HG02571 (cell line): ENCODE results near the gene RBM20.
"Not testable (repeated sequence)": the region's sequence is repeated elsewhere in the genome, so short reads cannot be mapped to it uniquely, and the experiment has no call there.

Experiments
- ATAC-seq: cut with Tn5 transposase; IDR thresholded peaks from one replicate; pipeline ENCODE4 v1.9.1; 2021; ENCODE audit warnings: mild to moderate bottlenecking, moderate library complexity; ENCODE audit not compliant: unreplicated experiment

RBM20 gene

DNA sequence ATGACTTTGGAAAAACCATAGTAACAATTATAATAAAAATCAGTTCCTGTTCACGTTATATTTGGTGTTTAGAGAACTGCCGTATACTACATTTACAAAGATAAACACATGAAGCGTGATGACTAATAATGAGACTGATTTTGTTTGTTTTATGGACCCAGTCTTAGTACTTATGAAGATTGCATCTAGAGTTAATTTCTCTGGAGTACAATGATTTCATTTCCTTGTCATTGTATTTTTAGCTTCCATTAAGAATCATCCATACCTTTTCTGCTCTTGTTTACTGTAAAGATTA is 2.9 kb downstream of the RBM20 start:
- ATAC-seq, result no peak

DNA sequence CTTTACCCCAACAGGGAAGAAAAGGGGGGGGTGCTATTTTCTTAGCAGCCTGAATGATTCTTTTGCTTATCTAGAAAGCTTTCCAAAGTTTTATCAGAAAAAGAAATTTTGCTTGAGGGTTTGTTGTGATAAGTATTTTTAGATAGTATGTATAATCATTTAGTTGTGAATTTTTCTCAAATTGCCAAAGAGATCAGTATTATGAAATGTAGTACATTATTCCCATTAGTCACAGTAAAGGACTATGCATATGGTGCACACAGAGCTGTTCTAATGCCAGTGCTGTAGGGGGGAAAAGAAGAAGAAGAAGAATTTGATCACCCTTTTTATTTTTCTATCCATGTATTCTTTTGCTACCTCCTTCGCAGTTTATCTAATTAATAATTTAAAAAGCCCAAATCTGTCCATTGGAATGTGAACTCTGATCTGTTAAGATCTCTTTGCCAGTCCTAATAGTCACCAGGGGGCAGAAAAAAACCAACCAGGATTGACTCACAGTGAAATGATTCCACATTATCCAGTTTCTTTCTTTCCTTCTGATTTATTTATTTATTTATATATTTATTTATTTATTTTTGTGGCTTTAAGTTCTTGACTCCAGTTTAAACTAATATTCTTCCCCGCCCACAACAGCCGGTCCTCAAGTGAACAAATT is 4.7 kb downstream of the RBM20 start:
- no peak for ATAC-seq

DNA sequence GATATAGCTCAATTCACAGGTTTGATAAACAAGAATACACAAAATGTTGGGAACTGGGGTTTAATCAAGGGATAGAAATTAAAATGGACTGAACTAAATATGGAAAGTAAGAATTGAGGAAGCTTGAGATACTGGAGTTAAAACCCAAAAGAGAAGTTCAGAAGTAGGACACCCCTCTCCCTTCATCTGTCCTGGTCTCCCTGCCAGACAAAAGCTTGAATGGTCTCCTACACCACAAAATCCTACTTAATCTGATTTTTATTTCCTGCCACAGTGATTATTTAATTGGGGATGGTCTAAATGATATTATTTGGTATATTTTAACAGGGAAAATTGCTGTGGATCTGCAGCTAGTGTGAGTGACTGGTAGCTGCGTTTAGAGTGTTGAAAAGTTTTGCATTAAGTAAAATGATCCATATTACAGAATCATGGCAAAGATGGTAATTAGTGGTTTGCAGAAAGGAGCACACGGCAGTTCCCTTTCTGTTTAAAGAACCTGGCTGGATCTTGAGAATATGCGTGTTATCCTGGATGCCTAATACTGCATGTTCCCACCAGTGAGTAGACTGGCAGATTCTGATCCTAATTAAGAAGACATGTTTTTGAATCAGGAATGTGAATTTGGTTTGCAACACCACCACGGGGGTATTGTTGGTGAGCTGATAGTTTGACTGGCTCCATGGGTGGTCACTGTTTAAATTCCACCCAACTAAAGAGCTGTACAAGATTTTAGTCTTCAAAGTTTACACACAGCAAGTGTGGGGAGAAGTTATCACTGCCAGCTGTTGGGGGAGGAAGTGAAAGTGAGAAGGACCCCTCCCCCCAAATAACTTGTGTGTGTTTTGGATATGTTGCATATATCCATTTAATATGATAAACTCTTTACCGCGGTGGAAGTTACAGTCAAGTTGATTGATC is 5.5 kb downstream of the RBM20 start:
- ATAC-seq, result no peak

DNA sequence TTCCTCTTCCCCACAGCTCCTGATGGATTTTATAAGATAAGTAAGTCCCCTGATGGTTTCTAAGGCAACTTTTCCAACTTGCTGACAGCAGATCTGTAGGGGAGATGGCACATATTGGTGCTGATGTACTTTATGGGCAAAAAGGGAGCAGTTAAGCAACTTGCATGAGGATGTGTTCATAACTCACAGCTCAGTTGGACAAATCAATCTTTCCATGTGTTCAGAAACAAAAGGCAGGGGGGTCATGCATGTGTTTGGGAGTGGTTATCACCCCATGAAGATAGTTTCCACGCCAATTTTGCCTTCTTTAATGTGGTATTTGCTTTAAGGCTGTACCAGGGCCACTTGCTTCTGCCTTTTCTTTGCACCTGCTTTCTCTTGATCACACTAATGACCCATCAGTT is 6.1 kb downstream of the RBM20 start:
- ATAC-seq, result no peak

DNA sequence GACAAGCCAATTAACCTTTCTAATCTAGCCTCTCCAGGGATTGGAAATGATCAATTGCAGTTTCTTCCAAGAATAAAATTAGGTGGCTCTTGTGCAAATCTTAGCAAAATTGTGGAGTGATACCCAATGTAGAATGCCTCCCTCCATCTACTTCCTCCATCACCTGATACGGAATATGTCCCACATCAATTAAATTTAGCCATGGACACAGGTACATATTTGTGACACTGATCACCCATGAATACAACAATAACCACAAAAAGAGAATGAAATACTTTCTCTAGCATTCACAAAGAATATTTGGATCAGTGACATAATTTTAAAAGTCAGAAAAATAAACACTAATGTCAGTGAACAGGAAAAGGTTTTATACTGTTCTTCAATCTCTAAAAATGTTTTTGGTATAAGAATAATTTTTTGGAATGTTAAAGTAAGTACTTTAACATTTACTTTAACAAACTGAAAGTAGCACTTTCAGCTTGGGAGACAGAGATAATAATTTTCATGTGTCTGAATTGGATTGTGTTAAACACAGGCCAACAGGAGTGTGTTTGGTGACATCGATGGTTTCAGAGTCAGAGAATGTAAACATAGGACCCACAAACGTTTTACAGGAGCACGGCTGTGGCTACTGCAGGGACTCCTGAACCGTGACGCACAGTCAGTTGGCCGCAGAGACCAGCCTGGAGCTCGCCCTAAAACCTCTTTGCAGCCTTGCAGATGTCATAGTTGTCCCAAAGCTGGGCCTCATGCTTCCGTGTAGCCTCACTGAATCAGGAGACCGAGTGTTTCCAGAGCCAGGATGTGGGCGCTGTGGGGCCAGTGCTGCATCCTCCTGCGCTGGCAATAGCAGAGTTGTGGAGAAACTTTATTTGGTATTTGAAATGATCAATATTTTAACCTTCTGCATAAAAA is 7.2 kb downstream of the RBM20 start:
- peak; percentile 81 for ATAC-seq

DNA sequence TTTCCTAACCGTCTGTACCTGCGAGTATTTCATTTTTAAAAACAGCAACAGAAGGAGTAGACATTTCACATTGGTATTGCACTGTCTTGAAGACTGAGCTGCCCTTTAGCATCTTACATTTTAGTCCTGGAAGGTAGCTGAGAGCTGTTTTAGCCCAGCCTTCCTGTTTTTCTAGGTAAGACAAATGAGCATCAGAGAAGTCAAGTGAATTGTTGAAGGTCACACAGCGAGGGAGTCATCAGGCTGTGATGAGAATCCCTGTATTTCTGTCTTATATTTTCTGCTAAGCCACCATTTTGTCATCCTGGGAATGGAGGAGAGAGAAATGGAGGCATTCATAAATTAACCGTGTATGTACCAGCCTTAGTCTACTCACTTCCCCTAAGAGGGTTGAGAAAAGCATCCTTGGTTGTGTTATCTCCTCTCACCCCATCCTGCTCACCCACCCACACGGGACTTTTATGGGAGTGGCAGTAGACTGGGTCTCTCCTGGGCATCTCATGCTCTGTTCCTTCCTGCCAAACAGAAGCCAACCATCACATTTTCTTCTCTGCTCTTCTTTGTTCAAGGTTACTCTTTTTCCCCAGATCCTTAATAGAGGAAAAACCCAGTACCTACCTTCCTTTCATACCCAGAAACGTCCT is 8.5 kb downstream of the RBM20 start:
- ATAC-seq, result no peak

DNA sequence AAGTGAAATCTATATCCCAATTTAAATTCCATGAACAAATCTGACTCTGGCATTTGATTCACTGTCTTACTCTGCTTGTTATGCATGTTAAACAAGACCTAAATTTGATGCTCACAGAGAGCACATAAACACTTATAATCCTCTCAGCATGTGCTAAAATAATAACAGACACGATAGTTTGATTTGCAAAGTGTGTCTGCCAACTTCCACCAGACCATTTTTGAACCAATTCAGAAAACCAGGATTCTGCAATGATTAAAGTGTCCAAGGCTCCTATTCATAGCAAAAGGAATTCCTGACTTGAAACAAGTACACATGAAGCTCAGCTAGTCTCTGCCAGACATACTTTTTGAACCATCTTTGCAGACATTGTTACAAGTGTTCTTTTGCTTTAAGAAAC is 11.2 kb downstream of the RBM20 start:
- no peak for ATAC-seq

DNA sequence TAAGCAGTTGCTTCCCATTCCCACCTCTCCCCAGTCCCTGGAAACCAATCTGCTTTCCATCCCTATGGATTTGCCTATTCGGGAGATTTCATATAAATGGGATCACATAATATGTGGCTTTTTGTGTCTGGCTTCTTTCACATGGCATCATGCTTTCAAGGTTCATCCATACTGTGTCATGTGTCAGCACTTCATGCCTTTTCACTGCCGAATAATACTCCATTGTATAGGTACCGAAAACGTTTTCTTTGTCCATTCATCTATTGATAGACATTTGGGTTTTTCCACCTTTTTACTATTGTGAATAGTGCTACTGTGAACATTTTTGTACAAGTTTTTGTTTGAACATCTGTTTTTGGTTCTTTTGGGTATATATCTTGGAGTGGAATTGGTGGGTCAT is 12.5 kb downstream of the RBM20 start:
- ATAC-seq, result no peak

DNA sequence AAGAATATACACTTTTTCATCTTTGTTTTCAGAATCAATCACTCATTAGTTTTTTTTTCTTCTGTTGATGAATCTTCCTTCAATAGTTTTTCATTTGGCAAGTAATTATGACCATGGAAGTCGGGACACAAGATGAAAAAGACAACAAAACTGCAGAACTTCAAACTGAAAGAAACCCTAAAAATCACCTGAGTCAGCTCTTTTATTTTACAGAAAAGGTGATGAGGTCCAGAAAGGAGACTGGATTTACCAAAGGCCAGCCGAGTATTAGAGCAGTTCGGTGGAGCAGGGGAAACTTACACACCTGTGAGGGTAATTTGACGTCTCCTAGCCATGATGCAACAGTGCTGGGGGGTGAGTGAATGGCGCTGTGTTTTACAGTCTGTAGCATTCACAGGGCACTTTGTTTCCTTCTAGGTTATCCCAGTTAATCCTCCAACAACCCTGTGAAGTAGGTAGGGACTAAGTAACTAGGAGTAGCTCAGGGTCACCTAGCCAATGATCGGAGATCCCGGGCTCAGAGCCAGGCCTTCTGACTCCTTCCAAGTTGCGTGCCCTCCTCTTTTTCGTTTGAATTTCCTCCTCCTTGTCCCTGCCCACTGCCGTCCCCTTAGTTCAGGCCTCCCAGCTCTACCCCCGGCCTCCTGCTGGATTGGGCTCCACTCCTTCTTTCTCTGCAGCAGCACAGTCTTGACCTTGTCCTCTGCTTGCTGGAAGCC is 14.0 kb downstream of the RBM20 start:
- ATAC-seq, result no peak

DNA sequence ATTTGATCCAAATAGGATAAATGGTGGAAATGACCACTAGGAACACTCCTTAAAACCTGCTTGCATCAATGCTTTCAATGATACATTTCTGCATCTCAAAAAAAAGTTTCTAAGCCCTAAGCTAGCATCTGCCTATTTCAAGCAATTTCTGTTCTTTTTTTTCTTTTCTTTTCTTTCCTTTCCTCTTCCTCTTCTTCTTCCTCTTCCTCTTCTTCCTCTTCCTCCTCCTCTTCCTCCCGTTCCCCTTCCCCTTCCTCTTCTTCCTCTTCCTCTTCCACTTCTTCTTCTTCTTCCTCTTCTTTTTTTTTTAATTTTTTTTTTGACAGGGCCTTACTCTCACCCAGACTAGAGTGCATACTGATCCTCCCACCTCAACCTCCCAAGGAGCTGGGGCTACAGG is 15.4 kb downstream of the RBM20 start:
- ATAC-seq, result no peak

DNA sequence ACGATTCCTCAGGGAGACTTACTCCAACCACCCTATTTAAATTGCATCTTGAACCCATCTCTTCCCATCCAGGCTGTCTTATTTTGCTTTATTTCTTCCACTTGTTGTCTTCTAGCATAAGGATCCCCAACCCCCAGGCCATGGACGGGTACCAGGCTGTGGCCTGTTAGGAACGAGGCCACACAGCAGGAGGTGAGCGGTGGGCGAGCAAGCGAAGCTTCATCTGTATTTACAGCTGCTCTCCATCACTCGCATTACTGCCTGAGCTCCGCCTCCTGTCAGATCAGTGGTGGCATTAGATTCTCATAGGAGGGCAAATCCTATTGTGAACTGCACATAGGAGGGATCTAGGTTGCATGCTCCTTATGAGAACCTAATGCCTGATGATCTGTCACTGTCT is 16.2 kb downstream of the RBM20 start:
- not testable (repeated sequence) for ATAC-seq

DNA sequence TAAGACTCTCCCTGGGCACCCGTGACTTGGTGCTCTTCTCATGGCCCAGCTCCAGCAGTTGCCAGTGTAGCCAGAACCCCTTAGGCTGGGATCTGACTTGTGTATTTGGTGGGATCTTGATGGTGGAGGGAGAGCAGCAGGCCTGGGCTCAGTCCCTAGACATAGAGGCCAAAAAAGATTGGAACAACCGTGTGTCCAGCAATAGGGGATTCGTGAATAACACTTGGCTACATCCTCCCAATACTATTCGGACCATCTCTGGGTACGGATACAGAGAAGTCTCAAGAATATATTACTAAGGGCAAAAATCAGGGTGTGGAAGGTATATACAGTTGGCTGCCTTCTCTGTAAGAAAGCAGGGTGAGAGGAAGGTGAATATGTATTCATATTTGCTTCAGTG is 17.2 kb downstream of the RBM20 start:
- ATAC-seq, result no peak

DNA sequence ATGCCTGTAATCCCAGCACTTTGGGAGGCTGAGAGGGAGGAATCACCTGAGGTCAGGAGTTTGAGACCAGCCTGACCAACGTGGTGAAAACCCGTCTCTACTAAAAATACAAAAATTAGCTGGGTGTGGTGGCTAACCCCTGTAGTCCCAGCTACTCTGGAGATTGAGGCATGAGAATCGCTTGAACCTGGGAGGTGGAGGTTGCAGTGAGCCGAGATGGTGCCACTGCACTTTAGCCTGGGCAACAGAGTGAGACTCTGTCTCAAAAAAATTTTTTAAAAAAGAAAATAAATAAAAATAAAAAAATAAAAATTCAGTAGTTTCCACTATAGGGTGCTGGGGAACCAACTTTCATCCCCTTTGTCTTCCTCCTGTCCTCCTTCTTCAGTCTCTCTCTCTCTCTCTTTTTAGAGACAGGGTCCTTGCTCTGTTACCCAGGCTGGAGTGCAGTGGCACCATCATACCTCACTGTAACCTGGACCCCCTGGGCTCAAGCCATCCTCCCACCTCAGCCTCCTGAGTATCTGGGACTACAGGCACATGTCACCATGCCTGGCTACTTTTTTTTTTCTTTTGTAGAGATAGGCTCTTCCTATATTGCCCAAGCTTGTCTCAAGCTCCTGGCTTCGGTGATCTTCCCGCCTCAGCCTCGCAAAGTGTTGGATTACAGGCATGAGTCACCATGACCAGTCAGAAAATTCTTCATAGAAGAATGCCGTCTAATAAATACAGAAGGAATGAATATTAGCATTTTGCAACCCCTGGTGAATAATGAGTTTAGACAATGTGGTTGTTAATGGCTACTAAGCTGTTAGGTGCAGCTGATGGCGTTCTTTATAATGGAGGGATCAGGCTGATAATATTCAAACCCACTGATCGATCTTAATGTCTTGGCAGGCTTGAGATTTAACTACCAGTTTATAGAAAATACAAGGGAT is 20.6 kb downstream of the RBM20 start:
- ATAC-seq, result no peak

DNA sequence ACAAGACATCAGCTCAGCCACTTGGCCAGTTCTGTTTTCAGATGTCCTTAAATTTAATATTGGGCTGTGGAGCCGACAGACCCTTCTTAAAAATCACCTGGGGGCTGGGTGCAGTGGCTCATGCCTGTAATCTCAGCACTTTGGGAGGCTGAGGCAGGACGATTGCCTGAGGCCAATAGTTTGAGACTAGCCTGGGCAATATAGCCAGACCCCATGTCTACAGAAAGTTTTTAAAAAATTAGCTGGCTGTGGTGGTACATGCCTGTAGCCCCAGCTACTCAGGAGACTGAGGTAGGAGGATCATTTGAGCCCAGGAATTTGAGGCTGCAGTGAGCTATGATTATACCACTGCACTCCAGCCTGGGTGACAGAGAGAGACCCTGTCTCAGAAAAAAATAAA is 22.1 kb downstream of the RBM20 start:
- not testable (repeated sequence) for ATAC-seq

DNA sequence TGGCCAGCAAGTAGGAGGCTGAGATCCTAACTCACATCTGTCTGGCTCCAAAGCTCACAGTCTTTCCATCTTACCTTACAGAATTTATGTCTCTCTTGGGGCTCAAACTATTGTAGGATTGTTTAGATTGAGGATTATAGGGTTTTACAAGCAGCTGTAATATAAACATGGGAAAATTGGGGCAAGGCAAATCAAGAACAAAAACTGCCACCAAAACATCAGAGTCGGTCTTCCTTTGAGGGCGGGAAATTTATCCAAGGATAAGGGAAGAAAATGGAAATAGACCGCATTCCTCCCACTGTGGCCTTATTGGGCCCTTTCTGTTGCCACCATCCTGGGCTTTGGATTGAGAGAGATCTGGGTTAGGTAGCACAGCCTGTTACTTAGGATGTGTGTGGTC is 22.5 kb downstream of the RBM20 start:
- ATAC-seq, result no peak

DNA sequence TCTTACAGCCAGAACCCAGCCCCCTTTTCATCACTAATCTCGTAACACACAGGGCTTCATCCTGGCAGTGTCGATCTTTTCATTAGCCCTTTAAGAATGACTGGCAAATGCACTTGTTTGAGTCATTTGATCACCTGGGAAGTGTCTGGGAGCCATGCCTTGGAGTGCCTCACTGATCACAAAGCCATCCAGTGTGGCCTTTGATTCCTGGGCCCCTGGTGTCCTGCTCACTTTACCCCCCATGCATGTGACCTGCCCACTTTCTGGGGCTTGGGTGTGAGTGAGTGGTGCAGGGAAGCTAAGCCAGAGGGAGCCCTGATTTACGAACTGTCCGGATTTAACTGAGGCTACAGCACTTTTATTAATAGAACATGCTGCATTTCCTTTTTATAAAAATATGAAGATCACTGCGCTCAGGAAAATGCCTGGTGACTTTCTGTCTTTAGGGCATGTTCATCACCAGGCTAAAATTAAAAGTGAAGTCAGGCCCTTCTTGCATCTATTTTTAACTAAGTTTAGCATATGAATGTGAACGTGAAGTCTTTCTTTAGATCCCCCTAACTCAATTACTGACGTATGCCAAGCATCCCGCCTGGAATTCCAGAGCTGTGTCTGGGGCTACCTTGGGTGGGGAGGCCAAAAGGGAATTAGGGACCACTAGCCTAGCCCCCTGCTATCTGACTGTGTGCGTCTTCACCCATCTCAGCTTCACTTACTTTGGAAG is 23.6 kb downstream of the RBM20 start:
- no peak for ATAC-seq

DNA sequence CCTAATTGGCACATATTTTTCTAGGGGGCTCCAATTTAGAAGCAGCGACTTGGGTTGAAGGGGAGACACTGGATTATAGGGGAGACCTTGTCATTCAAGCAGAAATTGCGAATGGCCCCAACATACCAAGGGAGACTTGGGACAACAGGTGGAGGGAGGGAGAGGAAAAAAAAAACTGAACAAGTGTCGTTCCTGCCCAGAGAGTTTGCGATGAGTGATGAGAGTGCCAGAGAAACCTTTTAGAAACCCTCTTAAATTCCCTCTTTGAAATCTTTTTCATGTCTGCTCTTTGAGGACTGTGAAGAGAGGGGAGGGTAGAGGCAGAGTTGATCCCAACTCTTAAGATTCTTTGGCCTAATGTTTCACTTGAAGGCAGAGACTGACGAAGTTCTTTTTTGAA is 24.3 kb downstream of the RBM20 start:
- no peak for ATAC-seq

DNA sequence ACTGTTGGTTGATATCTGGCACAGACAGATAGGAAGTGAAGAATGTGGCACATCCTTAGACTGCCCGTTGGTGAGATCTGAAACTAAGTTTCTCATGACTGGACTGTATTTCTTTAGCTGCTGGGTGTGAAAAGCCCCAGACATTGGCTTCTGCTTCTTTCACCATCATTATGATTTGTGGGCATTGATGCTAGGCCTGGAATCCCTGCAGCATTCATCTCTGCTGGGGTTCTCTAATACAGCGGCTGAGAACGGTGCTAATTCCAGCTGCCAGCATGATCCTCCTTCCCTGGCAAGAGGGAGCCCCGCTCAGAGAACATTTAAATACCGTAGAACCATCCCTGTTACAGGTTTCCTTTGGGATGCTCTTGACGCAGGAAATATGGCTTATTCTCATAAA is 26.2 kb downstream of the RBM20 start:
- no peak for ATAC-seq
